HG02981 (cell line): ENCODE results near the gene ANKRD13B.

Experiments used
- ATAC-seq: cut with Tn5 transposase; IDR thresholded peaks from one replicate; pipeline ENCODE4 v1.9.1; 2021; ENCODE audit warnings: mild to moderate bottlenecking, moderate library complexity; ENCODE audit not compliant: unreplicated experiment

ANKRD13B gene

DNA sequence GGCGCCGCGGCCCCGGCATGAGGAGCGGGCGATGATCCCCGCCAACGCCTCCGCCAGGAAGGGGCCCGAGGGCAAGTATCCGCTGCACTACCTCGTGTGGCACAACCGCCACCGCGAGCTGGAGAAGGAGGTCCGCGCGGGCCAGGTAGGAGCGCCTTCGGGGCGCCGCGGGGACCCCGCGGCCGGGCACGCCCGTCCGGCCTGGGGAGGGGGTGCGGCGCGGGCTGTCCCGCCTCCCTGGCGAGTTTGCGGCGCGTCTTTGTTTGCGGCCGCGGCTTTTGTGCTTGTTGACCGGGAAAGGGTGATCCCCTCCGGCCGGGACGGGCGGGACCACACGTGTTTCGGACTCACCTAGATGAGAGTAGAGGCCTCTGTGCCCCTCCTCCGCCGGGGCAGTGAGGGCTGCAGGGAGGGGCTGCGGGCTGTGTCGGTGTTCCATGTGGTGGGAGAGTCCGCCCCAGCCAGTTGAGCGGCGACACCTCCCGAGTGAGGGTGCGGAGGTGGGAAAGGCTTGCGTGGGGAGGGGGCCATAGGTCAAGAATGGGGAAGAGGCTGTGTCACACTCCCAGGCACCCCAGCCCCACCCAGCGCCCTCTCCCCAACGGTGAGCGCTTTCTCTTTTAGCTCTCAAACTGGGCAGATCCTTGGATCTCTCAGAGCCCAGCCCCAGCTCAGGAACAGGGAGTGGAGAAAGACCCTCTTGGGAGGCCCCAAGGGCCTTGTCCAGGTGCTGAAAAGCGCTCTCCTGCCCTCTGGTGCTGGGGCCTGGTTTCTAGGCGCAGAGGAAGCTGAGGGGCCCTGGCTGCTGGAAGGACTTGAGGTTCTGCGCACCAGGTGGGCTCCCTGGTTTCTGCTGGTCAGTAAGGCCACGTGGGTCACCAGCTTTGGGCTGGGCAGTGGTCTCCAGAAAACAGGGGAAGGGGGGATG lies 923 bp downstream of the ANKRD13B start:
- ATAC-seq, result no peak

DNA sequence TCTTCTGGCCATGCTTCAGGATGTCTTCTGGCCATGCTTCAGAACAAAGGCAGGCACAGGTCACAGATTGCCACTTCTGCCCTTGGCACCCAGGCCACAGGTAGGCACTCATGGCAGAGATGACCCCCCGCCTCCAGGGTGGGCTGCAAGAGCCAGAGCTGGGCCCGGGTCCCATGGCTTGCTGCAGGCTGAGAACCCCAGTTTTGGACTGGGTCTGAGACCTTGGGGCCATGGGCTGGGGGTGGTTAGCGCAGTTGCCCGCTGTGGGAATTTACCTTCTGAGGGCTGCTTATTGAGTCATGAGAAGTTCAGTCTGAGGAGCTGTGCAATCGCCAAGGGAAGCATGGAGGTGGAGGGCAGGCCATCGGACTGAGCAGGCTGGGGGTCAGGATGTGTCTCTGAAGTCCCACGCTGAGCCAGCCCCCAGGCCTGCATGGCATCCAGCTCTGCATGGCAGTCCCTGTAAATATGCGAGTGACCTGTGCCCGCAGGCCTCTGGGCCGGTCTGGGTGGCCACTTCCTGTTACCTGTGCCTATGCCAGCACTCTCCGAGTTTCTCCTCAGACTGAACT lies 1.7 kb downstream of the ANKRD13B start:
- ATAC-seq, result no peak

DNA sequence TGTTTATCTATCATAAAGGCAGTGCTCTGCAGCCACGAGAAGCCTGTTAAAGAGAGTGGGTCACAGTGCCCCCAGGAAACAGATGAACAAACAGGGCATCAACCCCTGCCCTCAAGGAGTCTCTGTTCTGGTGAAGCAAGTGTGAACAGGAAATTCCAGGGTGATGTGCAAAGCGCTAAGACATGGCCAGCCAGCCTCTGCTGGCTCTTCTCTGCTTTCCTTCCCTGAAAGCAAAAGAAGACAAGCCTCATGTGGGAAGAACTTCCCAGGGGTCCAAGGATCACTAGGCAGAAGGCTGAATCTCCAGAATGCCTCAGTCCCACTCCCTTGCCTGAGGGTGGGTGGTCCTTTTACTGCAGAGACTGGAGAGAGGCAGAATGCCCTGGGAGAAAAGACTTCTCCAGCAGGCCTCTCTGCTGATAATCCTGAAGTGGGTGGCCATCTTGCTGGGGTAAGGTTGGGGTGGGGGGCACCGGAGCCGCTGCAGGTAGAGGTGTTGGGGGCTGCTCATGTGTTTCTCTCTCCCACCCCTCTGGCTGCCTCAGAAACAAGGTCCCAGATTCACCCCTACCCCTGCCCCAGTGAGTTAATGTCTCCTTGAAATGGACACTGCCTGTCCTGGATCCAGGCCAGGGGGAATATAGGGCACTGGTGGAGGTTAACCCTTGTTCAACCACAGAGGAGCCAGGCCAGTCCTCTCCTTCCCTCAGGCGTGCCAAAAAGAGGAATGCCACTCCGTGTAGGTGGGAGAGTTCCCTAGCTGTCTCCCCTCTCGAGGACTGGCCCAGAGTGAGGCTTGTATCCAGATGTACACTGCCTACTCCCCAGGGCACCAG lies 2.4 kb downstream of the ANKRD13B start:
- no peak for ATAC-seq

DNA sequence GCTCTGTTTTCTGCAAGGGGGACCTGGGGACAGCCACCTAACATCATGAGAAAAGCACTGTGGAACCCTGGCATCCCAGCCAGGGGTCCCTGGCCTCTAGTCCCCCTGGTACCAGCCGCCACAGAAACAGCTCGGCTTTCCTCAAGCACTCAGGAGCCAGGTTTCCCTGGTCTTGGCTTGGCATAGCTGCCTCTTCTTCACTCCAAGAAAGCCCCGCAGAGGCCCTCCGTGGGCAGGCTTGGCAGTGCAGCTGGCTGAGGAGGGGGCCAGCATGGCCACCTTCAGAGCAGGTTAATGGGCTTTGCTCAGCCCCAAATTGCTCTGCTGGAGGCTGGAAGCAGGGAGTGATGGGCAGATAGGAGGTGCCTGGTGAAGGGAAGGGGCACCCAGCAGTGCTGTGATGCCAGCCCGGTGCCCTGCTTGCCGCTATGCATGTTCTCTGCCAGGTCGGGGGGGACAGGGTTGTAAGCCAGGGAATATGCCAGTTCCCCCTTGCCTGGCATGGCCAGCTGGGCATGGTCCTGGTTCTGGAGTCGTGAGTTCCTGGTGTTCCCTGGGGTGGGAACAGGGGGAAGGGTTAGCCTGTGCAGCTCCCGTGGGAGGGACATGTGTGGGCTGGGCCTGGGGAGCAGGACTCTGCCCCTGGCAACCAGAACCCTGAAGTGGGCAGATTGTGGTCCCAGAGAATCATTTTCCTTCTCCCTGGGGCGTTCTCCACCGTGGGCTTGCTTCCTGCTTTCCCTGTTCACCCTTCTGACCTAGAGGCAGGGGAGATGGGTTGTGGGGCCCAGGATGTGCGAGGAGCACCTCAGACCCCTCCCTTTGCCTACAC lies 3.2 kb downstream of the ANKRD13B start:
- no peak for ATAC-seq

DNA sequence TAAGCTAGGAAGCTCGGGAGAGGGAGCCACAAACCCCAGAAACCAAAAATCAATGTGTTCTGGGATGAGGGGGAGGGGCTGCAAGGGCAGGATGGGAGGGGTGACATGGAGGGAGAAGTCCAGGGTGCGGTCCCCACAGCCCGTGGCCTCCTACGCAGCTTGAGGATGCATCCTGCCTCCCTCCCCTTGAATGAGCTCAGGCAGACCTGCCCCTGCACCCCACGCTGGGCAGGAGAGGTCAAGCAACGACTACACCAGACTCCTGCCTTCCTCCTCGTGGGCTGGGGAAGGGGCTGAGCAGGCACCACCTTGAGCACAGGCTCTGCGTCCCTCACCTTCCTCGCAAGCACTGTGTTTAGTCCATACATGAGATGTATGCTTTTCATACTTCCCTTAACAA lies 3.9 kb downstream of the ANKRD13B start:
- no peak for ATAC-seq

DNA sequence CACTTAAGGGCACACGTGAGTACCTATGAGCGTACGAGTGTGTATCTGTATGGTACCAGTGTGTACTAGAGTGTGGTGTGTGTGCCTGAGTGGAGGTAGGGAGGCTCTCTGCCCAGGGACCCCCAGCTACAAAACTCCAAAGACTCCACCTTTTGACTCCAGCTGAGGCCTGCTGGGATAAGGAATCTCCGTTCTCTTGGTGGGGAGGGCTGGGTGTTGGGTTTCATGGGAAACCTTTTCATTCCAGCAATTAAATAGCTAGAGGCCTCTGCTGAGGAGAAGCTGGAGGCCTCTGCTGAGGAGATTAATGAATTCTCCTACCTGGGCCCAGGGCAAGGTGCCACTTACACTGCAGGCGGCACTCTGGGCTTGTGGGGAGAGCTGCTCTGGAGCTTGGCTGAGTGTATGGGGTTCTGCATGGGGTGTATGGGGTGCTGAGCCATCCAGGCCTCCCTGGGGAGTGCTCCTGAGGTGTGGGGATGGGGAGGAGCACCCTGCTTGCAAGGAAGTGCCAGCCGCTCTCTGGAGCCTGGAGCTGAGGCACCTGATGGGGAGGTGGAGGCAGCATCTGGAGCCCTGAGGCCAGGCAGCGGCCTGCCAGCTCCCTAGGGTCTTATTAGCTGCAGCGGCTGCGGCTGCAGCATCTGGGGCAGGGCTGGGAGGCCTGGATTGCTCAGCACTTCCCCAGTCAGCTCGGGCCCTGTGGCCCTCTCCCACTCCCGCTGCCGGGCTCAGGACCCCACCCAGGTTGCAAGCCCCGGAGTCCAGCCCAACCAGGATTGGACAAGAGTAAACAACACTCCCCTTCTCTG lies 4.6 kb downstream of the ANKRD13B start:
- no peak for ATAC-seq

DNA sequence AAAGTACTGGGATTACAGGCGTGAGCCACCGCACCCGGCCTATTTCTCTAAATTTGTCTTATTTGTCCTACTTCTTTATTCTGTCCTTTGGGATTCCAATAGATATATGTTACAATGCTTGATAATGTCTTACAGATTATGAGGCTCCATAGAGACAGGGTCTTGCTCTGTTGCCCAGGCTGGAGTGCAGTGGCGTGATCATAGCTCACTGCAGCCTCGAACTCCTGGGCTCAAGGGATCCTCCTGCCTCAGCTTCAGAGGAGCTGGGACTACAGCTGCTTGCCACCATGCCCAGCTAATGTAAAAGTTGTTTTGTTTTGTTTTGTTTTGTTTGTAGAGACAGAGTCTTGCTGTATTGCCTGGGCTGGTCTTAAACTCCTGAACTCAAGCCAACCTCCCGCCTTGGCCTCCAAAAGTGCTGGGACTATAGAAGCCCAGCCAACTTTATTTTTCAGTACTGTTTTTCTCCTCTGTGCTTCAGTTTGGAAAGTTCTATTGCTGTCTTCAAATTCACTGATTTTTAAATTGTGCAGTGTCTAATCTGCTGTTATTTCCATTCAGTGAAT lies 10.3 kb downstream of the ANKRD13B start:
- ATAC-seq, result no peak

DNA sequence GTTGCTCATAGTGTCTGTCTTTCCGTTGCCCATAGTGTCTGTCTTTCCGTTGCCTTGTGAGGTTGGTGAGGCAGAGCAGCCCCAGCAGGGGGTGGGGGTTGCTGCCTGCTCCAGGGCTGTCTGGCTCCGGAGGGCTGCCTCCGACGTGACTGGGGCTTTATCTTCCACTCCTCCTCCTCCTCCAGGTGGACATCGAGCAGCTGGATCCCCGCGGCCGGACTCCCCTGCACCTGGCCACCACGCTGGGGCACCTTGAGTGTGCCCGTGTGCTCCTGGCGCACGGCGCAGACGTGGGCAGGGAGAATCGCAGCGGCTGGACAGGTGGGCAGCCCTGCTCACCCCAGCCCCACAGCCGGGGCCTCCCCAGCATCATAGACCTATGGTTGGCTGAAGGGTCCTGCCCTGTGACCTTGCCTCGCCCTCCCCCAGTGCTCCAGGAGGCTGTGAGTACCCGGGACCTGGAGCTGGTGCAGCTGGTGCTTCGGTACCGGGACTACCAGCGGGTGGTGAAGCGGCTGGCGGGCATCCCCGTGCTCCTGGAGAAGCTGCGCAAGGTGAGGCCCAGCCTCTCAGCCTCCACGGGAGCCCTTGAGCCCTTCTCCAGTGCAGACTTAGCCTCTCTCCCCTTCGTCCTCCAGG lies 14.7 kb downstream of the ANKRD13B start:
- no peak for ATAC-seq

DNA sequence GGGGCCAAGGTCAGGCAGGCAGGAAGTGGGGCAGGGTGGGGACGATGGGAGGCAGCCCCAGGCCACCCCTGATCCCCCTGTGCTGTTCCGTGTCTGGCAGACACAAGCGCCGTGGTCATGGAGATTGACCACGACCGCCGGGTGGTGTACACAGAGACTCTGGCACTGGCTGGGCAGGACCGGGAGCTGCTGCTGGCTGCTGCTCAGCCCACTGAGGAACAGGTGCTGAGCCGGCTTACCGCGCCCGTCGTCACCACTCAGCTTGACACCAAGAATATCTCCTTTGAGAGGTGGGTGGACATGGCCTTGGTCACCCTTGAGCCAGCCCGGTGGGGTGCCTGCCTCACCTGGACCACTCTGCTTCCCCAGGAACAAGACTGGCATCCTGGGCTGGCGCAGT lies 16.1 kb downstream of the ANKRD13B start:
- no peak for ATAC-seq

DNA sequence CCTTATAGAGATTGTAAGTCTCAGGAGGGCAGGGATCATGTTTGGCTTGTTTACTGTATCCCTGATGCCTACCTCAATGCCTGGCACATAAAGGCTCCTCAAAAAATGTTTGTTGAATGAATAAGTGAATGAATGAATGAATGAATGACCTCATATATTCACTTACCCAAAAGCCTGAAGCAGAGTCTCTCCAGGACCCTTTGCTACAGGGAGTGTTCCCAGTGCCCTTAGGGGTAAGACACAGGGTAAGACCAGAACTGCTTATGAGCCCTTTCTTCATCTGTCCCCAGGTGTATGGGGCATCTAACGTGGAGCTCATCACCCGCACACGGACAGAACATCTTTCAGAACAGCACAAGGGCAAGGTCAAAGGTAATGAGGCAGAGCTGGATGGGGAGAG lies 17.5 kb downstream of the ANKRD13B start:
- ATAC-seq, result no peak

DNA sequence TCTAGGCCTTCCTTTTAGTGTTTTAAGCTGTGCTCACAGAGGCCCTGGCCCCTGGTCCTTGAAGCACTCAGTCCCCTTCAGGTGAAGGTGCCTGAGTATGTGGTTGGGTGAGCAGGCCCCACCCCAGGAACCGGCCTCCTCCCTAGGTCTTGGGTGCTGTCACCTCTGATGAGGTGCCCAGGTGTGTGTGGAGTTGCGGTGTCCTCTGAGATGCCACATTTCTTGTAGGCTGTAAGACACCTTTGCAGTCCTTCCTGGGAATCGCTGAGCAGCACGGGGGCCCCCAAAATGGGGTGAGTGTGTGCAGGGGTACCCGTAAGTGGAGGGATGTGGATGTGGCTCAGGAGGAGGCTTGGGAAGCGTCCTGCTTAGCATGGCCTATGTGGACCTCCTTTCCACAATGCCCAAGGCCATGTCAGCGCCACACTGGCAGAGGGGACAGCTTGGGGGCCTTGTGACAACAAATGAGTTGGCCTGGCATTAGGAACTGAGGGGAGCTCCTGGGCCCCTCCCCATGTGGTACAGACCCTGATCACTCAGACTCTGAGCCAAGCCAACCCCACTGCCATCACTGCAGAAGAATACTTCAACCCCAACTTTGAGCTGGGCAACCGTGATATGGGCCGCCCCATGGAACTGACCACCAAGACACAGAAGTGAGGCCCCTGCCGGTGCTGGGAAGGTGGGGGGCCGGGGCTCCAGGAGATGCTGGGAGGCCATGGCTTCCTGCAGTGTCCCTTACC lies 18.6 kb downstream of the ANKRD13B start:
- no peak for ATAC-seq

DNA sequence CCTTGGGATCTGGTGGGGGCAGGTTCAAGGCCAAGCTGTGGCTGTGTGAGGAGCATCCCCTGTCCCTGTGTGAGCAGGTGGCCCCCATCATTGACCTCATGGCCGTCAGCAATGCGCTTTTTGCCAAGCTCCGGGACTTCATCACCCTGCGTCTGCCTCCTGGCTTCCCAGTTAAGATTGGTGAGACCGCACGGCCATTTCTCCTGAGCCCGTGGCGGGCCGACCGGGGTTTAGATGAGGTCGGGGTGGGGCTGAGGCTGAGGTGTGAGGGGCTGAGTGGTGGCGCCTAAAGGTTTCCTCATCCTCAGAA lies 19.1 kb downstream of the ANKRD13B start:
- no peak for ATAC-seq

DNA sequence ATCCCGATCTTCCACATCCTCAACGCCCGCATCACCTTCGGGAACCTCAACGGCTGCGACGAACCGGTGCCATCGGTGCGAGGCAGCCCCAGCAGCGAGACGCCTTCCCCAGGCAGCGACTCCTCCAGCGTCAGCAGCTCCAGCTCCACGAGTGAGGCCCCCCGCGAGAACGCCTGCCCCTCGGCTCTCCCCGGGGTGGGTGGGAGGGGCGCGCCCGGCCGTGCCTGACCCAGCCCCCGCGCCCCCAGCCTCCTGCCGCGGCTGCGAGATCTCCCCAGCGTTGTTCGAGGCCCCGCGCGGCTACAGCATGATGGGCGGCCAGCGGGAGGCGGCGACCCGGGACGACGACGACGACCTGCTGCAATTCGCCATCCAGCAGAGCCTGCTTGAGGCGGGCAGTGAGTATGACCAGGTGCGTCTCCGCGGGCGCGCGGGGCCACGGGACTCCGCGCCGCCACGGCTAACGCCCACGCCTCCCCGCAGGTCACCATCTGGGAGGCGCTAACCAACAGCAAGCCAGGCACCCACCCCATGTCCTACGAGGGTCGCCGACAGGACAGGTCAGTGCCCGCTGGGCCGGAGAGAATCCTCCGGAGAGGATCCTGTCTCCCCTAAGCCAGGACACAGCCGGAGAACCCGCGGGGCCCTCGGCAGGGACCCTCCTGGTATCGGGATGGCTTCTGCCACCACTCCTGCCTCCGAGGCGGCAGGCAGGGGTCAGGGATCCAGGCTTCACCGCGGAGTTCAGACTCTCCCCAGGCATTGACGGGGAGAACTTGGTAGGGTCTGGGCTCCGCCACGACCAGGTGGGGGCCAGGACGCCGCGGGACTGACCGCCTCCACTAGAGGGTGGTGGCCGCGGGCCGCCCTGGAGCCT lies 19.7 kb downstream of the ANKRD13B start:
- ATAC-seq, result no peak

DNA sequence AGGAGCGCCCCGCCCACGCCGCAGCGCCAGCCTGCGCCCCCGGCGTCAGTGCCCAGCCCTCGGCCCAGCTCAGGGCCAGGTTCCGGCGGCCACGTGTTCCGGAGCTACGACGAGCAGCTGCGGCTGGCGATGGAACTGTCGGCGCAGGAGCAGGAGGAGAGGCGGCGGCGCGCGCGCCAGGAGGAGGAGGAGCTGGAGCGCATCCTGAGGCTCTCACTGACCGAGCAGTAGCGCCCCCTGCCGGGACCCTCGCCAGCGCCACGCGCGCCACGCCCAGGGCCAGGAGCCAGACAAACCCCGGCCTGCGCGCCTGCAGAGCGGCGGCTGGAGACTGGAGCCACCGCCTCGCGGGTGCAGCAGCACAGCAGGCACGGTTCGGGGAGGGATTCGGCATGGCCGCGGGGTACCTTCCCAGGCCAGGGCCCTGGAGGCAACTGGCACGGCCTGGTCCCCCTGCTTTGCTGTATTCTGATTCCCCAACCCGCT lies 20.5 kb downstream of the ANKRD13B start:
- peak; percentile 34 for ATAC-seq

DNA sequence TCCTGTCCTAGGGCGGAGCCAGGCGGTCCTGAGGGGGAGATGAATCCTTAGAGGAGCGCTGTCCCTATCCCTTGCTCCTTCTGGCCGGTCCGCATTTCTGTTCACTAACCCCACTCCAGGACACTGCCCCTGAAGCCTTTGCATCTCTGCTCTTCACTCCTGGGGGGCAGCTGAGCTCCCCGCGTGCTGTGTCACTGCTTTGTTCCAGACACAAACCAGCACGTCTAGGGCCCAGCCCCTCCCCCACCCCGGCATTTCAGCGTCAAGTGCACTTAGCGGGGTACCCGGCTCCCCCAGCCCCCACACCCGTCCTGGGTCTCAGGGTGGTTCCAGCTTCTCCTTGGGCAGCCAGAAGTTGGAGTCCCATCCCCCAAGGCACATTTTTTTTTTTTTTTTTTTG lies 20.9 kb downstream of the ANKRD13B start:
- no peak for ATAC-seq

DNA sequence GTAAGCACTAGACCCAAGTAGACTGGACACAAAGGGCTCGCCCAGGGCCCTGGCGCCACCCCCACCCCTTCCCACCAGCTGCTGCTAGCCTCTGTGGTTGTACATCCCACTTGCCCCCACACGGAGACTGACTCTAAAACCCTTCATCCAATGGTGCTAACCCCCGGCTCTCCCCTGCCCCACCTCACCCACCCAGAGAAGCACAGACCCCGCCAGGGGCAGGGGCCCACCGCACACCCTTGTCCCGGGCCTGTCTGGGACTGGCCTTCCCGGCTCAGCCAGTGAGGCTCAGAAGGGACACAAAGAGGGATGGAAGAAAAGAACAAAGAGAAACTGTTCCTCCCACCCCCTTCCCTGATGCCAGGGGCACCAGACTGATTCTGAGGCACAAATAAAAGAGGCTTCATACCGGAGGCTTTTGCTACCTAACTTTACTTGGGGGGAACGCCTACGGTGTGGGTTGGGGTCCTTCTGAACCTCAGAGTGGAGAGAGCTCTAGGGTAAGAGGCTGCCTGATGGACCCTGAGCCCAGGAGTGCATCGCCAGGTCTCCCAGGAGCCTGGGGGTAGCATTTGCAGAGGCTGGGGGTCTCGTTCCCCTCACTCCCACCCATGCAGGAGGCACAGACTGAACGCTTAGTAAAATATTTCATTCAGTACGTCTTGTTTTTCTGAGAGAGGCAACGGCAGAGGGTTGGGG lies 21.6 kb downstream of the ANKRD13B start:
- ATAC-seq, result no peak

DNA sequence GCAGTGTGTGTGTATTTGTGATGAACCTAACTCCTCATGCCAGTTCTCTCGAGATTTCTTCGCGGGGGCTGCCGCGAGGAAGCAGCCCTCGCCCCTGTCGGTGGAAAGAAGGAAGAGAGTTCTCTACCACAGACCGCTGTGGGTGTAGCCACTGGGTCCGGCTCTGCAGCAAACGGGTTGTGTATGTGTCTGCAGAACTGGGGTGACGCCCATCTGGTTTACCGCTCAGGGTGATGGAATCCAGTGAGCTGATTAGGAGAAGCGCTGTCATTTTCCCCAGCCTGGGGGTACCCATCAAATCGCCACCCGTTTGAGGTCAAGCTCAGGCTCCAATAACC lies 22.1 kb downstream of the ANKRD13B start:
- ATAC-seq, result no peak
